Right kidney (tissue), 1 donor: ENCODE results near the gene TNN.

Experiments used
- DNase-seq: peaks from one replicate; pipeline ENCODE4 v3.0.0-alpha.2; 2016

TNN gene

GRCh38 chr1:175148068-175148467 is 80.4 kb downstream of the TNN start:
- no peak for DNase-seq

DNA sequence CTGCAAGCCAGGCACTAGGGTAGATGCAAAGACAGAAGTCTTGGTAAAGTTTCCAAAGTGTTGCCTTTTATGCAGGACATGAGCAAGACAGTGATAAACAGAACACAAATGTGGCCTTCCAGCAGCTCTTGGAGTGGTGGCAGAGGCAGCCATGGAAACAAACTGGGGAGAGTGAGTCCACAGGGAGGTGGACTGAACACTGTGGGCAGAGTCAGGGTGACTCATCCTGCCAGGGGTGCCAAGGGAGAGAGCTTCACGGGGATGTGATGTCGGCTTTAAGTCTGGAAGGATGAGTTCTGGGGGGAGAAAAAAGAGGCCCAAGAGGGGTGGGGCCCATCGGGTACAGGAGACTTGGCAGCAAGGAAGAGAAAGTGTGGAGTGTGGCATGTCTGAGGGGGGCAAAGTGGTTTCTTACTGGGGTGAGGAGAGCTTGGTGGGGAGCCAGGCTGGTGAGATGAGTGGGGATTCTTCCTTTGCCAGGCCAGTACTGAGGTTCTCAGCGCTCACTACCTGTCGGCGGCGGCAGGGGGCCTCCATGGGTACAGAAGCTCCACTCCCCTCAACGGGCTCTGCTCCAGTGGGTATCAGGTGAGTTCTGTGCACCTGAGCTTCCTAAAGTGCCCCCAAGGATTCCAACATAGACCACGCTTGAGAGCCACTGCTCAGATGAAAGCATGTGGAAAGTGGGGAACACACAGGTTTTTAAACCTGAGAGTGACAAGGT is 83.1 kb downstream of the TNN start:
- DNase-seq, result no peak

GRCh38 chr1:175152006-175152652 is 84.5 kb downstream of the TNN start:
- DNase-seq, result peak; percentile 48

- DNase-seq, result peak; percentile 50
These were observed 87.2 kb downstream of the TNN start for GRCh38 chr1:175154629-175155472.

GRCh38 chr1:175155473-175155856 is 87.8 kb downstream of the TNN start:
- no peak for DNase-seq

DNA sequence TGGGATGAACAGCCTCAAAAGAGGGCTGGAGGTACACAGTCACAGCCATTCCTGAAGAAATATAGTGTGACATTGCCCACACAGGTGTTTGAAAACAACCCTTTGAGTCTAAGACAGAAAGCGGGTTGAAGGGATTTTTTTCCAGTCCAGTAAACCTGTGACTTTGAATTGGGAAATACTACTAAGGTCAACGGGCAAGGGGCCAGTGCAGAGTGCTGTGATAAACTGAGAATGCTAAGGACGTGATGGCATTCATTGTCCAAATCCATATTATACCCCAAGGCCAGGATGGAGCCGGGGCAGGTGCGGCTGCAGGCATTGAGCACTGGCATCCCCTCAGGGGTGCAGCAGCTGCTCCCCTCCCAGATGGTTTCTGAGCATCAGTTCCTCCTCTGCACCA is 88.3 kb downstream of the TNN start:
- no peak for DNase-seq

DNA sequence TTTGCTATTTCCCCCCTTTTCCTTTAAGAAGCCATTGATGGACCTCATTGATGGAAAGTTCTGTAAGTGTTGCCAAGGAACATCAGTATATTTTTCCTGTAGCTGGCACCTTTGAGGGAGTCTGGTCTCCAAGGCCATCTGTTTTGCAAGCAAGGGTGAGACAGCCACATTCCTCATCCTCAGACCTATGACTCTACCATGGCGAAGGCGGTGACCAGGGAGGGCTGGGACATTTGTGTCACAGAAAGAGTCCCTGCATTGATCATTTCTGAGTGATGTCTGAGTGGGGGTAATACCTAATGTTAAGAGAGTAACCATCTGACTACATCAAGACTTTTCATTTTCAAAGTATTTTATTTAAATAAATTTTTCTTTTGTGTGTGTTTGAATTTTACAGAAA is 89.6 kb downstream of the TNN start:
- no peak for DNase-seq

DNA sequence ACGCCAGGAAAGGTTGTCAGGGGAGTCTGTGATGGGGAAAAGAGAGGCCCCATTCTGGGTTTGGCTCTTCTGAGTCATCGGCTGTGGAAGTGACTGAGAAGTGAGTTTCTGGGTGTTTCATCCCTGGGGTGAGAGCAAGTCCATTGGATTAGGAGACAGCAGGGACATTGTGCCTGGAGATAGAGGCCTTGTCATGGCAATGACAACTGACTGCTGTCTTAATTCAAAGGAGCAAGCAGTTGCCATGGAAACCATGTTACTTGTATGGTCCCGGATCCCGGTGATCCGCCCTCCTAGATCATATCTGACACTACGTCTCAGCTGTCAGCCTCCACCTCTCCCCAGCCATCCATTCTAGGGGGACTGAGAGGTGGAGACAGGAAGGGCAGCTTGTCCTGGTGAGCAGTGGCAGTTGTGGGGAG is 90.5 kb downstream of the TNN start:
- DNase-seq, result no peak

GRCh38 chr1:175162955-175163354 is 95.3 kb downstream of the TNN start:
- no peak for DNase-seq

- DNase-seq, result no peak
These were observed 96.1 kb downstream of the TNN start for GRCh38 chr1:175163702-175164101.

DNA sequence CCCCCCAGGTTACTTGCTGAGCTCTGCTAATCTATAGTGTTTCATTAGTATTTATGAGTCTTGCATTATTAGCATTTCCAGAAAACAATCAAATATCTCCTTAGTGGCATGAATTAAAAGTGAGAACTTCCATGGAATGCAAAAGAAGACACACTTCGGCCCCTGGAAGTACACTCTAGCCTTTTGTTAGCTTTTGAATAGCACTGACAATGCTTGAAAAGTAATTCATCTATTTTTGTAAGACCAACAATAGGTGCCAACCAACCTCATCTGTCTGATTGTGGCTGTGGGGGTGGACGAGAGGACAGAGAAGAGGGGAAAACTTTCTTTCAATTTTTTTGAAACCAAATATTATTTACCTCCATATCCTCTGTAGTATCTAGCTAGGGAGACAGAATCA is 97.1 kb downstream of the TNN start:
- DNase-seq, result no peak

DNA sequence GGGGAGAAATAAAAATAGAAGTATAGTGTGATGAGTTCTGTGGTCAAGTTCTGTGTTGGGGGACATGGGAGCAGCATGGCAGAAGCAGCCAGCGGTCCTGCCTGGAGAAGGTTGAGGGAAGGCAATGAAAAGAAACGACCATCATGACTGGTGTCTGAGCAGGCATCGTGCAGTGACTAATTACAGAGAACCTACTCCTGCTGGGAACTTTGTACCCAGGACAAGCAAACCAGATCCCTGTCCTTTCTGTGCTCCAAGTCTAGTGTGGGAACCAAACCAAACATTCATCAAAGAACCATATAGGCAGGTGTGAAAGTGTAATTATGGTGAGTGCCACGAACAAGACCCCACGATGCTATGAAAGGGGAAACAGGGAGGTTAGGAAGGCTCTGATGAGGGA is 99.1 kb downstream of the TNN start:
- no peak for DNase-seq

DNA sequence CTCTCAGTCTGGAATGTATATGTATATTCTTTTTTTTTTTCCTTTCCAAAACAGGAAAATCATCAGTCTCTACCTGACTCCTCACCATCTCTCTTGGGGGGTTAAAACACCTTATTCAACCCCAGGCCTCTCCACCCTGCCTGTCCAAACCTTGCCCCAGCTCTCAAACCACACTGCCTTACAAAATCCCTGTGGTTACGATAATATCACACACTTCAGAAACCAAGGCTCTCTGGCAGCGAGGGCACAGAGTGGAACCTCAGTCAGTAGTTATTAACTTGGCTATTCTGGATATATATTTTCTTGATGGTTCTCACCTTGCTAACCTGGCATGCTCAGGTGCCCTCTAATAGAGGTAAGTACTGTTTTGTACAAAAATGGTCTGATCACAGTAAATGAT is 100.2 kb downstream of the TNN start:
- DNase-seq, result no peak

- no peak for DNase-seq
These were observed 101.1 kb downstream of the TNN start for GRCh38 chr1:175168782-175169181.

DNA sequence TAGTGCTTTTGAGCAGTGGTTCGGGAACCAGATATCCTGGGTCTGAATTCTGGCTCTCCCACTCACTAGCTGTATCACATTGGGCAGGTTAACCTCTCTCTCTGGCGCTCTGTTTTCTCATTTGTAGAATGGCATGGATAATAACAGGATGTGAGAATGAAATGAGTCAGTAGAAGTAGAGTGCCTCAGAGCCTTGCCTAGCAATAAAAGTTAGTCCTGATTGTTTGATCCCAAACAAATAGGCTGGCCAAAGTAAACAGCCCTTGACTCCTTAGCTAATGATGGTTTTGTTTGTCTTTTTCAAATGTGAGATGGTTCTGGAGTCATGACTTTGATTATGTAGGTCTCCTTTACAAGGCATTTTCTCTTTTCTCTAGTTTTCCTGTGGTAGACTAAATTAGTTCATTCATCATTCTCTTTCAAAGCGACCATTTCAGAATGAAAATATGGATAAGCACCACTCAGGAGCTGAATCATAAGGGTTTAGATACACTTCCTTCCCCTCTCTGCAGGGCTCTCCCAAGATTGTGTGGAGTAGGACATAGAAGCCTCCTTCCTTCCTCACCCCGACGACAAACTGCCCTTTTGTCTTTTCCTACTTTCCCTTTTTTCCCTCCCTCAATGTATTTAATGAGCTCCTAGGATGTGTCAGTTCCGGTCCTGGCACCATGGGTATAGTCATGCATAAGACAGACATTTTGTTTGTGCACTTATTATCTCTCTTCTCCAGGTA is 101.8 kb downstream of the TNN start:
- DNase-seq, result no peak

GRCh38 chr1:175171036-175171913 is 103.6 kb downstream of the TNN start:
- DNase-seq, result no peak

- no peak for DNase-seq
These were observed 104.9 kb downstream of the TNN start for GRCh38 chr1:175172503-175172902.

DNA sequence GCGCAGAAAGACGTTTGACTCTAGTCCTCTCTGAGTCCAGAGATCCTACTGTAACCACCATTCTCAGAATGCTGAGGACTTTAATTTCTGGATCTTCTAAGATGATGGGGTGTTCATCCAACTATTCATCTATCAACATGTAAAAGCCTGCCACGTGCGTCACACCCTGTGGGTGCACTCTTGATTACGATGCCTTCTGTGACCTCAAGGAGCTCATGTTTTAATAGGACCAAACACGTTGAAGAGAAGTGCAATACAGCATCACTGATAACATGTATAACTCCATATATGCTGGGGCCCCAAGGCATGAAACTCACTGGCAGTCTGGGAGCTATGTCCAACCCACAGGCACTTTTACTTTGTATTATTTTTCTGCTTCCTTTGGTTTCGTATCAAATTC is 105.9 kb downstream of the TNN start:
- DNase-seq, result no peak

GRCh38 chr1:175174309-175175102 is 106.9 kb downstream of the TNN start:
- no peak for DNase-seq

GRCh38 chr1:175176246-175176645 is 108.6 kb downstream of the TNN start:
- DNase-seq, result no peak

DNA sequence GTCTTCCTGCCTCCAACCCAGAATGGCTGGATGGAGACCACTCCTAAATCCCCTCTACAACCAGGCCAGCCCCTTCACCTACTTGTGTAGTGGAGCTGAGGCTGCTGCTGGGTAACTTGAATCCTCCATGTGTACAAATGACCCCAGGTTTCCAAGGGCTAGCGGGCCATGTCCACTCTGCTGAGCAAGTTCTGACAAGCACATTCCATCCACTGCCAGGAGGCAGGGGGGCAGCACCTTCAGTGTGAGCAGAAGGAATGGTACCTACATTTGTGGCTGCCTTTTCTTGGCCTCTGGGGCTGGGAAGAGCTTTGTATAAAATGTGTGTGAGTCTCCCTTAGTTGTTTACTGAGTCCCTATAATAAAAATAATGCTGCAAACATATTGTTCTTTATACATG is 110.4 kb downstream of the TNN start:
- no peak for DNase-seq
